ENCODE data around the gene ARHGAP31. TPM values are rescaled to one million over a fixed set of nuclear protein-coding genes. Genes with fewer than 3 reads are reported as not detected.
"Not testable (repeated sequence)": the region's sequence is repeated elsewhere in the genome, so short reads cannot be mapped to it uniquely, and the experiment has no call there.

ARHGAP31 gene
- total and polyA plus RNA-seq, 5 experiments from 2014 or later = 0.32 to 2.3 (median 1.6) TPM

DNA sequence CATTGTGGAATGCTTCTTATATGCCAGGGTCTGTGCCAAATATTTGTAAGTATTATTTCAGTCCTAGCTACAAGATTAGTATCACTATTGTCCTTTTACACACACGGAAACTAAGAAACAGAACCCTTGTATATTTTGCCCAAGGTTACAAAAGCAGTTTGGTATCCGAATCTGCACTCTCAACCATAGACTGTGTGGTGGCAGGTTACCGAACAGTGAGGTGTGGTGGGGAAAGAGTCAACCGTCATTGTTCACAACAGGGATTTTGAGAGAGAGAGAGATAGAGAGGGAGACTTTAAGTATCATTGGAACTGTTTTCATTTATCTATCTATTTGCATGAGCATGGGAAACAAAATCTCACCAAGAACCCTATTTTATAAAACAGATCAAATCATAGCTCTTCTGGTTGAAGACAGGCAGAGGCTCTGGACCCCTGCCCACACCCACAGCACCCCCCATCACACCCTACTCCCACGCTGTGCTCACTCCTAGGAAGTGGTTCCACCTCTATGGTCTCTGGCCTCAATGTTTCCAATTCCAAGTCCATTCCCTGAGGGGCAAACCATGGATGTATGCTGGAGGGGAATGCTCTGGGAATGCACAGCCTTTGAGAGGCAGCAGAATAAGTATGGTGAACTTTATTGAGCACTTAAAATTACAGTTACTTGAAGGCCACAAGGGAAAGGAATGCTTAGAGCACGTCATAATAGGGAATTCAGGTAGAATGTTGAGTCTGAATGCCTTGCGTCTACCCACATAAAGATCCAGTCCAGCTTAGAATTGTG lies 69.0 kb downstream of the ARHGAP31 start:
- no peak for DNase-seq
- no peak overlapping the region for H3K27ac Mint-ChIP-seq
- no peak for ATAC-seq
- POLR2A ChIA-PET = no interaction called here
- no peak overlapping the region for H3K4me3 Mint-ChIP-seq
- H3K27me3 Mint-ChIP-seq = no peaks in the 10 kb centered on the region
- H3K36me3 Mint-ChIP-seq = peaks cover 0 to 4% (median 0%) of the 10 kb centered on the region in 3 donors
- H3K4me1 Mint-ChIP-seq = peaks cover 0 to 7% (median 0%) of the 10 kb centered on the region in 4 donors
- no peaks in the 10 kb centered on the region for H3K9me3 Mint-ChIP-seq

DNA sequence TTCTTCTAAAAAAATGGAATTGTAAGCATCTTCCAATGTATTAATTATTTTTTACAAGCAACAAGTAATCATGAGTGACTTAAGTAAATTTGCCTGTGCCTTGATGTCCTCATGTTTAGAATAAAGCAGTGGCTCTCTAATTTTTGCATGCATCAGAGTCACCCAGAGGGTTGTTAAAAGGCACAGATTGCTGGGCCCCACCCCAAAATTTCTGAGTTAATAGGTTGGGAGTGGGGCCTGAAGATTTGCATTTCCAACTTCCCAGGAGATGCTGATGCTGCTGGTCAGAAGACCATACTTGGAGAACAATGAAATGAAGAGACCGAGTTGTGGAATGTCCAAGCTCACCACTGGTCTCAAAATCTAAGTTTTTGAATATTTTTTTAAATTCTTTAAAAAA lies 70.2 kb downstream of the ARHGAP31 start:
- POLR2A ChIA-PET = no interaction called here
- Mint-ChIP-seq H3K27ac (no peak overlapping the region), H3K27me3 (no peaks in the 10 kb centered on the region), H3K9me3 (no peaks in the 10 kb centered on the region), H3K4me3 (no peak overlapping the region), H3K4me1 (peaks cover 0 to 7% (median 0%) of the 10 kb centered on the region in 4 donors), H3K36me3 (peaks cover 0 to 9% (median 5%) of the 10 kb centered on the region in 3 donors)
- ATAC-seq (no peak), DNase-seq (no peak)

DNA sequence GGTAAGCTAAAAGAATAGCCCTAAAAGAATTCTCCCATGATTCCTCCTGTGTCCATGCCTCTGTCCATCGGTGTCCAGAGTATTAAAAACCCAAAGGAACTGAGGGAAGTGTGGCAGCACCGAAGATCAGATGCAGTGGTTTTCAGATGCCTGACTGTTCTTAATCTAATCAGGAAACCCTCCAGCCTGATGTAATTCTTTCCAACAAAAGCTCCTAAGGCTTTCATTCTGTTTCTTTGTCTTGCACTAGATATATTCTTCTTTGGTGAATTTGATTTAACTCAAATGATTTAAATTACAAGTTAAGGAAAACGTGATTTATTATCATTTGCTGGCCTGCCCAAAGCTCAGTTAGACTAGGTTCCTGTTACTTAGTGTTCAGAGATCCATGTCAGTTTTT lies 71.2 kb downstream of the ARHGAP31 start:
- Mint-ChIP-seq H3K4me3 (no peak overlapping the region), H3K9me3 (no peaks in the 10 kb centered on the region), H3K27me3 (no peaks in the 10 kb centered on the region), H3K27ac (no peak overlapping the region), H3K36me3 (peaks cover 0 to 9% (median 5%) of the 10 kb centered on the region in 3 donors), H3K4me1 (no peaks in the 10 kb centered on the region)
- no peak for ATAC-seq
- no peak for DNase-seq
- POLR2A ChIA-PET = no interaction called here

DNA sequence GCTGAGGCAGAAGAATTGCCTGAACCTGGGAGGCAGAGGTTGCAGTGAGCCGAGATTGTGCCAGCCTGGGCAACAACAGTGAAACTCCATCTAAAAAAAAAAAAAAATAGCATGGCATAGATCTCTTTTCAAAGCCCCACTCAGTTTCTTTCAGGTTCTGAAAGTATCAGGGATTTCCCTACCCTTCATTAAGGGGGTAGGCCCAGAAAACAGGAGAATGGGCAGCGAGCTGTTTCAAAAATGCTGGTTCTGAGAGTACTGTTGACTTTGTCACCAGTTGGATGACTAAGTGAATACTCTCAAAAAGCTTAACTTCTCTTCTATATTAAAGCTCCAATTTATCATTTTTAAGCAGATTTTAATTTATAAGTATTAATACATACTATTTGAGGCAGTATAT lies 72.8 kb downstream of the ARHGAP31 start:
- Mint-ChIP-seq H3K36me3 (peaks cover 0 to 9% (median 6%) of the 10 kb centered on the region in 3 donors), H3K4me1 (no peaks in the 10 kb centered on the region), H3K27ac (no peak overlapping the region), H3K9me3 (no peaks in the 10 kb centered on the region), H3K27me3 (no peaks in the 10 kb centered on the region), H3K4me3 (no peak overlapping the region)
- DNase-seq (no peak), ATAC-seq (no peak)
- POLR2A ChIA-PET = interaction anchor here (0.6 kb wide), 1 partner anchor 102 kb away, joined by 4 read pairs; no protein-coding TSS in a partner anchor

DNA sequence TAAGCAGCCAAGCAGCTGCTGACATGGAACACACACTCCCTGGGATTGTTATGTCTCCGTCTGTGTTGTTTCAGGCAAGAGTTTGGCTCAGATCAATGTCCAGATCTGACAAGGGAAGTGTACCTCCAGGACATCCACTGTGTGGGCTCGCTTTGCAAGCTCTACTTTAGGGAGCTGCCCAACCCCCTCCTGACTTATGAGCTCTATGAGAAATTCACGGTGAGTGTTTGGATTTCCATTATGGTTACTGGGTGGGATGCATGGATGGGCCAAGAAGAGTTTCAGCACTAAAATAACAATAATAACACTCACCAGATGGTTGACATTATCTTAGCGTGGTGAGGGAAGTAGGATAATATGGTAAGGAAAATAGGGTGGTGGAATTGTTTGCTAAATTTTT lies 74.1 kb downstream of the ARHGAP31 start:
- no peaks in the 10 kb centered on the region for H3K27me3 Mint-ChIP-seq
- peak overlapping the region in 1 of 10 donors; percentile 2 for H3K27ac Mint-ChIP-seq
- no peak overlapping the region for H3K4me3 Mint-ChIP-seq
- ATAC-seq (no peak), DNase-seq (no peak)
- peaks cover 0 to 9% (median 6%) of the 10 kb centered on the region in 3 donors for H3K36me3 Mint-ChIP-seq
- H3K4me1 Mint-ChIP-seq = no peaks in the 10 kb centered on the region
- no peaks in the 10 kb centered on the region for H3K9me3 Mint-ChIP-seq
- POLR2A ChIA-PET = no interaction called here

DNA sequence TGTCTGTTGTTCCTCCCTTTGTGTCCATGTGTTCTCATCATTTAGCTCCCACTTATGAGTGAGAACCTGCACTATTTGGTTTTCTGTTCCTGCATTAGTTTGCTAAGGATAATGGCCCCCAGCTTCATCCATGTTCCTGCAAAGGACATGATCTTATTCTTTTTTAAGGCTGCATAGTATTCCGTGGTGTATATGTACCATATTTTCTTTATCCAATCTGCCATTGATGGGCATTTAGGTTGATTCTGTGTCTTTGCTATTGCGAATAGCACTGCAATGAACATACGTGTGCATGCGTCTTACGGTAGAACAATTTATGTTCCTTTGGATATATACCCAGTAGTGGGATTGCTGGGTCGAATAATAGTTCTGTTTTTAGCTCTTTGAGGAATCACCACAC lies 77.6 kb downstream of the ARHGAP31 start:
- POLR2A ChIA-PET, H3K27ac Mint-ChIP-seq, H3K27me3 Mint-ChIP-seq, H3K9me3 Mint-ChIP-seq, H3K4me1 Mint-ChIP-seq, DNase-seq, H3K4me3 Mint-ChIP-seq, ATAC-seq: not testable (repeated sequence)
- H3K36me3 Mint-ChIP-seq = peaks cover 0 to 17% (median 6%) of the 10 kb centered on the region in 3 donors

DNA sequence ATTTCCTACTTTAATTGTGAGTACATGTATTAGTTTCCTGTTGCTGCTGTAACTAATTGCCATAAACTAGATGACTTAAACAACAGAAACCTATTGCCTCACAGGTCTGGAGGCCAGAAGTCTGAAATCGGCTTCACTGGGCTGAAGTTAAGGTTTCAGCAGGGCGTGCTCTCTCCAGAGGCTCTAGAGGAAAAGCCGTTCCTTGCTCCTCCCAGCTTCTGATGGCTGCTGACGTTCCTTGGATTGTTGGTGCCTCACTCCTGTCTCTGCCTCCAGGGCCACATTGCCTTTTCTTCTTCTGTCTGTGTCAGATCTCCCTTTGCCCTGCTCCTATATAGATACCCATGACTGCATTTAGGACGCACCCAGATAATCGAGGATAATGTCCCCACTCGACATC lies 80.9 kb downstream of the ARHGAP31 start:
- Mint-ChIP-seq H3K4me1 (peaks cover 0 to 2% (median 0%) of the 10 kb centered on the region in 4 donors), H3K27me3 (no peaks in the 10 kb centered on the region), H3K4me3 (no peak overlapping the region), H3K36me3 (peaks cover 0 to 8% (median 2%) of the 10 kb centered on the region in 3 donors), H3K27ac (no peak overlapping the region), H3K9me3 (no peaks in the 10 kb centered on the region)
- ATAC-seq (no peak), DNase-seq (no peak)
- POLR2A ChIA-PET = no interaction called here

DNA sequence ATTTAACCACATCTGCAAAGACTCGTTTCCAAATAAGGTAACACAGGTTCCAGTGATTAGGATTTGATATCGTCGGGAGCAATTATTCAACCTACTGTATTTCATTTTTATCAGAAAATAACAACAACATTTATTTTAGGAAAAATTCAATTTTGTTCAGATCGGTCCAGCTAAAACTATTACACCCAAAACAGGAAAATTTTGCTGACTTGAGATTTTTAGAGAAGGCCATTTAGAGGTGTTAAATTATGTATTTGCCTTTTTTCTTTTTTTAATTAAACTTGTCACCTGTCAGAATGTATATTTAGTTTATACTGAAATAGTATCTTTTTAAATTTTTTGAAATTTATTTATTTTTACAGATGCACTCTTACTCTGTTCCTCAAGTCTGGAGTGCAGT lies 81.3 kb downstream of the ARHGAP31 start:
- no peak overlapping the region for H3K4me3 Mint-ChIP-seq
- POLR2A ChIA-PET = no interaction called here
- DNase-seq (no peak), ATAC-seq (no peak)
- no peaks in the 10 kb centered on the region for H3K27me3 Mint-ChIP-seq
- H3K36me3 Mint-ChIP-seq = peaks cover 0 to 8% (median 2%) of the 10 kb centered on the region in 3 donors
- no peaks in the 10 kb centered on the region for H3K9me3 Mint-ChIP-seq
- H3K4me1 Mint-ChIP-seq = peaks cover 0 to 2% (median 0%) of the 10 kb centered on the region in 4 donors
- no peak overlapping the region for H3K27ac Mint-ChIP-seq

DNA sequence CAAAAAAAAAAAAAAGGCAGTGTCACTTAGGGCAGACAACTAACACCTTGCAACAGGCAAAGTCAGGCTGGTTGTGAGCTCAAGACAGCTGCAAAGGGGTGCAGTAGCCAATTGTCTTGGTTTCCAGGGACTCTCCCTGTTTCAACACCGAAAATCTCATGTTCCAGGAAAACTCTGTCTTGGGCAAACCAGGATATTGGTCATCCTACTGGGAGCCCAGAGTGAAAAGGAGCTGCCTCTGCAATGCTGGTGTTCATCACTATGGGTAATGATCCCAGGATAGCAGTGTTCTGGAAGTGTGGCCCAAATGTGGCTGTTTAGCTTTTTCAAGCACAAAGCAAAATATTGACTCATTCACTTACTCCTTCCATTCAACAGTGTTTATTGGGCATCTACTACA lies 82.6 kb downstream of the ARHGAP31 start:
- ATAC-seq (no peak), DNase-seq (no peak)
- Mint-ChIP-seq H3K4me3 (no peak overlapping the region), H3K36me3 (peaks cover 0 to 8% (median under 1%) of the 10 kb centered on the region in 3 donors), H3K4me1 (peaks cover 0 to 2% (median 0%) of the 10 kb centered on the region in 4 donors), H3K9me3 (no peaks in the 10 kb centered on the region), H3K27me3 (no peaks in the 10 kb centered on the region), H3K27ac (peak overlapping the region in 1 of 10 donors; percentile 13)
- POLR2A ChIA-PET = no interaction called here

DNA sequence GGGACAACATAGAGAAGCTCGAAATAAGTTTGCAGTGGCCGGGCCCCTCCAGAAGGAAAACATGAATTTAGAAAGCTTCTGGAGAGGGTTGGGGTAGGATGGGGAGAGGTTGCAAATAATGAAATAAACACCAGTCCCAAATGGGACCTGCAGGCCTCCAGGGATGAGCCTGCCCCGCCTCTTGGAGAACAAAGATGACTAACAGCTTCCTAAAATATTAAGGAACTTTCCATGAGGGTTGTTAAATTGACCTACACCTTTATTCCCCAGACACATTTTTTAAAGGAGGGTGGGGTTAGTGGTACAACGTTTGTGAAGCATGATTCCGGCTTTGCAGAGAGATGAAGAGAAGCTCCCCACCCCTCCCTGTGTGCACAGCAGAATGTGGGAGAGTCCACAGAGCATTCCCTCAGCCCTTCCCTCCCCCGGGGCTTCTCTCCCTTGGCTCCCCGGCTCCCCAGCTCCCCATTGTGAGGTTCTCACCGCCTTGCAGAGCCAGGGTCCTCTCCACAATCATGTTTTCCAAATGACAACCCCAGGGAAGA lies 84.1 kb downstream of the ARHGAP31 start:
- H3K9me3 Mint-ChIP-seq = no peaks in the 10 kb centered on the region
- no peaks in the 10 kb centered on the region for H3K27me3 Mint-ChIP-seq
- DNase-seq (no peak), ATAC-seq (no peak)
- no peak overlapping the region for H3K4me3 Mint-ChIP-seq
- no peak overlapping the region for H3K27ac Mint-ChIP-seq
- H3K4me1 Mint-ChIP-seq = peaks cover 0 to 2% (median 0%) of the 10 kb centered on the region in 4 donors
- POLR2A ChIA-PET = no interaction called here
- H3K36me3 Mint-ChIP-seq = peaks cover 0 to 10% (median 8%) of the 10 kb centered on the region in 3 donors

DNA sequence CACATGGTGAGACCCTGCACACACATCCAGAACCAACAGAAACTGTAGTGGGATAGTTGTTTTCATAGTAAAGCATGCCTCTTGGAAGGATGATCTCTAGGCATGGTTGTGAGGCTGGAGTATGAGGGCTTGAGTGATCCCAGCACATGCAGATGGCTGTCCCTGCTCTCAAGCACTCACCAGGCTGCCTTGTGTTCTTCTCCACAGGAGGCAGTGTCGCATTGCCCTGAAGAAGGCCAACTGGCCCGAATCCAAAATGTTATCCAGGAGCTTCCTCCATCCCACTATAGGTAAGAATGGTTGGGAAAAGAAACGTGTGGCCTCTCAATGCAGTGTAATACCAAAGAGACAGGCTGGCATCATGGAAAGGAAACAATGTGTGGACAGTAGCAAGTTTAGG lies 86.5 kb downstream of the ARHGAP31 start:
- no peaks in the 10 kb centered on the region for H3K9me3 Mint-ChIP-seq
- H3K27ac Mint-ChIP-seq = peak overlapping the region in 1 of 10 donors; percentile 28
- DNase-seq (no peak), ATAC-seq (no peak)
- peaks cover 0 to 2% (median 0%) of the 10 kb centered on the region in 4 donors for H3K4me1 Mint-ChIP-seq
- no peaks in the 10 kb centered on the region for H3K27me3 Mint-ChIP-seq
- POLR2A ChIA-PET = no interaction called here
- peaks cover 0 to 10% (median 10%) of the 10 kb centered on the region in 3 donors for H3K36me3 Mint-ChIP-seq
- H3K4me3 Mint-ChIP-seq = no peak overlapping the region

DNA sequence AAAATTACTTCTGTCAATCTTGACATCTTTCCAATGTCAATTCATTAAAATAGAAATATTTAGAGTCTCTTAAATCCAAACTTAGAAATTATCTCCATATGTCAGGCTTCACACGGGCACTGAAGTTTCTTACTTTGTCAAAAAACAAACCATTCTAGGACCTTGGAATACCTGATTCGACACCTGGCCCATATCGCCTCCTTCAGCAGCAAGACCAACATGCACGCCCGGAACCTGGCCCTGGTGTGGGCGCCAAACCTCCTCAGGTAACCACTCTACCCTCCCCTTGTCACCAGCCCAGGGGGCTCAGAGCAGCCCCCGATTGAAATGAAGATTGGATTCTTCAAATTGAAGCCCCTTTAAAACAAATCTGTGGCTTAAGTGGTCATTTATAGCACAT lies 88.0 kb downstream of the ARHGAP31 start:
- Mint-ChIP-seq H3K27me3 (no peaks in the 10 kb centered on the region), H3K27ac (peak overlapping the region in 1 of 10 donors; percentile 38), H3K4me1 (no peaks in the 10 kb centered on the region), H3K9me3 (no peaks in the 10 kb centered on the region), H3K36me3 (peaks cover 0 to 10% (median 7%) of the 10 kb centered on the region in 3 donors), H3K4me3 (no peak overlapping the region)
- POLR2A ChIA-PET = no interaction called here
- no peak for ATAC-seq
- DNase-seq = no peak

DNA sequence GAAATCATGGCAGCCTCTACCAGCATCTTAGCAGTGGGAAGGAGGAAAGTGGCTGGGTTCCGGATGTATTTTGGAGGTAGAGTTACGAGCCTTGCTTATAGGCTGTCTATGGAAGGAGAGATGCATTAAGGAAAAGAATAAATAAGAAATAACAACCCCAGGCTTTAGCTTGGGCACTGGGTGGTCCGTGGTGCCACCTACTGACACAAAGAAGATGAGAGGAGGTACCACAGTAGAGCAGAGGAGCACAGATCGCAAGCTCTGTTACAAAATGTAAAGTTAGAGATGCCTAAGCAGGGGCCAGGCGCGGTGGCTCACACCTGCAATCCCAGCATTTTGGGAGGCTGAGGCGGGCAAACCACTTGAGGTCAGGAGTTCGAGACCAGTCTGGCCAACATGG lies 94.4 kb downstream of the ARHGAP31 start:
- DNase-seq = no peak
- Mint-ChIP-seq H3K27ac (no peak overlapping the region), H3K36me3 (peaks cover 0 to 31% (median 8%) of the 10 kb centered on the region in 3 donors), H3K4me3 (no peak overlapping the region), H3K9me3 (no peaks in the 10 kb centered on the region), H3K4me1 (peaks cover 0 to 2% (median 0%) of the 10 kb centered on the region in 4 donors), H3K27me3 (no peaks in the 10 kb centered on the region)
- POLR2A ChIA-PET = no interaction called here
- no peak for ATAC-seq

All from naive thymus-derived CD8-positive, alpha-beta T cell (primary cell).